OCI-LY3 (cell line): ENCODE measurements around the gene LRRC37A3.
"Not testable (repeated sequence)": the region's sequence is repeated elsewhere in the genome, so short reads cannot be mapped to it uniquely, and the experiment has no call there.

Experiments
- EZH2phosphoT487 ChIP-seq: fragments of 200-600 bp; shearing (Covaris generic); IDR thresholded peaks from 2 replicates; pipeline ENCODE4 v1.6.1; 2018; ENCODE audit warnings: antibody characterized with exemption, mixed run types, low read depth
- TF ChIP-seq, protein P1 (sequence below): fragments of 200-600, 300-600 bp; sonication (generic); IDR thresholded peaks from 2 replicates; pipeline ENCODE4 v1.5.1; 2014; ENCODE audit warnings: antibody characterized with exemption, low read length, low read depth

DNA sequence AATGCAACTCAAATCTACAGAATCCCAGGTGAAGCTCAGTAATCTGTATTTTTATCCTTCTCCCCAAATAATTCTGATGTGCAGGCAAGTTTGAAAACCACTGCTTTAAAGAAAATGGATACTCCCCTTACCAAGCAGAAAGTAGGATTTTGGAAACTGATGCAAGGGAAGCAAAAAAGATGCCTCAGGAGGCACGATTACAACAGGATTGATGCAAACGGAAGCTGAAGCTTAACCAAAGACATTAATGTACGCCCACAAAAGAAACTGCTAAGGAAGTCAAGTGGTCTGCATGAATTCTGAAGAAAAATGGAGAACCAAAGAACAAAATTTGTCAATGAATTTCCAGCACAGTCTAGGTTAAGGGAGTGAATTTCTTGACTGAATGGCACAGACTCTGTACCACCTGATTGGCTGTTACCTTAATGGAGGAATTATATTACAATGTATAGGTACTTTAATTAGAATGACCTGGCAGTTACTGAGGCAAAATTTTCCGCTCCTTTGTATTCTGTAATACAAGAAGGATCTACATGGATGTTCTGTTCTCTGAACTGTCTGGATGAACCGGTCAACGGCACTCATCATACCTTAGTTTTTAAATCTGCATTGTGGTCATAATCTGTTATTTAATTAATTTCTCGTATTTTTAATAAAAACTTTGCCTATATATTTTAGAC is 9.6 kb downstream of the LRRC37A3 start:
- TF ChIP-seq, protein P1, sequence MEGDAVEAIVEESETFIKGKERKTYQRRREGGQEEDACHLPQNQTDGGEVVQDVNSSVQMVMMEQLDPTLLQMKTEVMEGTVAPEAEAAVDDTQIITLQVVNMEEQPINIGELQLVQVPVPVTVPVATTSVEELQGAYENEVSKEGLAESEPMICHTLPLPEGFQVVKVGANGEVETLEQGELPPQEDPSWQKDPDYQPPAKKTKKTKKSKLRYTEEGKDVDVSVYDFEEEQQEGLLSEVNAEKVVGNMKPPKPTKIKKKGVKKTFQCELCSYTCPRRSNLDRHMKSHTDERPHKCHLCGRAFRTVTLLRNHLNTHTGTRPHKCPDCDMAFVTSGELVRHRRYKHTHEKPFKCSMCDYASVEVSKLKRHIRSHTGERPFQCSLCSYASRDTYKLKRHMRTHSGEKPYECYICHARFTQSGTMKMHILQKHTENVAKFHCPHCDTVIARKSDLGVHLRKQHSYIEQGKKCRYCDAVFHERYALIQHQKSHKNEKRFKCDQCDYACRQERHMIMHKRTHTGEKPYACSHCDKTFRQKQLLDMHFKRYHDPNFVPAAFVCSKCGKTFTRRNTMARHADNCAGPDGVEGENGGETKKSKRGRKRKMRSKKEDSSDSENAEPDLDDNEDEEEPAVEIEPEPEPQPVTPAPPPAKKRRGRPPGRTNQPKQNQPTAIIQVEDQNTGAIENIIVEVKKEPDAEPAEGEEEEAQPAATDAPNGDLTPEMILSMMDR = not testable (repeated sequence)
- TF ChIP-seq EZH2phosphoT487 = not testable (repeated sequence)
